HG02981 (cell line): ENCODE results near the gene CPNE7.
"Not testable (repeated sequence)": the region's sequence is repeated elsewhere in the genome, so short reads cannot be mapped to it uniquely, and the experiment has no call there.

Experiments
- ATAC-seq: cut with Tn5 transposase; IDR thresholded peaks from one replicate; pipeline ENCODE4 v1.9.1; 2021; ENCODE audit warnings: mild to moderate bottlenecking, moderate library complexity; ENCODE audit not compliant: unreplicated experiment

CPNE7 gene

DNA sequence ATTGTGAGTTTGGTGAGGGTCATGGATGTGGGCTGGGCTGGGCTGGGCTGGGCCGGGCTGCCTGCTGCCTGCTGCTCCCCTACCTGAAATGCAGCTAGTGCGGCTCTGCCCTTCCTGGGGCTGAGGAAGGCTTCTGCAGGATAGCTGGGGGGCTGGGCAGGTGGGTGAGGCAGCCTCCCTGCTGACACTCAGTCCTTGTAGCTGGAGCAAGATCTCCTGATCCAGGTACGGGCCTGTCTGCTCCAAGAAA, 10.4 kb upstream of the CPNE7 start:
- ATAC-seq, result no peak

DNA sequence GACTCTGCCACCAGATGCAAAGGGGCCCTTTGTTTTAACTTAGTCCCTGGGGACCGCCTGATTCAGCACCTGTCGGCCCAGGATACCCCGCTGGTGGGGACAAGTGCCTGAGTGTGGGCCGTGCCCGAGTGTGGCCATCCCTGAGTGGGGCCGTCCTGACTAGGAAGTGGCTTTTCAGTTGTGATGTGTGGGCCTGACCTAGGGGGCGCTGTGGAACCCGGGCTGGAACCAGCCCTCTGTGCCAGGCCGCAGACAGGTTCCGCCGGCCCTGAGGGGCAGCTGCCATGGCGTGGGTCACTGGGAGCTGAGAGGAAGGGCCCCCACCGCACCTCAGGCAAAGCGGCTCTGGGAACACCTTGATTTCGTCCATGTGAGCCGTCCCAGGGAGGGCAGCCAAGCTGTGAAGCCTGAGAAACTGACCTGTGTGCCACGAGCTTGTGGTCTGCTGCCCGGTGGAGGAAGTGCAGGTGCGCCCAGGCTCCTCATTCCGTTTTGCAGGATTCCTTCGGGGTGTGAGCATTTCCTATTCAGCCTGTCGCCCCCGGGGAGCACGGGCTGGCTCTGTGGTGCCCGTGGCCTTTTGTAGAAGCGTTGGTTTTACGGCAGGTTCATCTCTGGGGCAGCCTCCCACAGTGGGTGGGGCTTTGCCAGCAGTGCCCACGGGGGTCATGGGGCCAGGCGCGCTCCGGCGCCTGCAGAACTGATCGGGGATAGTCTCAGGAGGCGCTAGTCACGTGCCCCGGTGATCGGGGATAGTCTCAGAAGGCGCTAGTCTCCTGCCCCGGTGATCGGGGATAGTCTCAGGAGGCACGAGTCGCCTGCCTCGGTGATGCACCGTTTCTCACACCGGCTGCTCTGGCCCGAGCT, 9.8 kb upstream of the CPNE7 start:
- ATAC-seq, result no peak

DNA sequence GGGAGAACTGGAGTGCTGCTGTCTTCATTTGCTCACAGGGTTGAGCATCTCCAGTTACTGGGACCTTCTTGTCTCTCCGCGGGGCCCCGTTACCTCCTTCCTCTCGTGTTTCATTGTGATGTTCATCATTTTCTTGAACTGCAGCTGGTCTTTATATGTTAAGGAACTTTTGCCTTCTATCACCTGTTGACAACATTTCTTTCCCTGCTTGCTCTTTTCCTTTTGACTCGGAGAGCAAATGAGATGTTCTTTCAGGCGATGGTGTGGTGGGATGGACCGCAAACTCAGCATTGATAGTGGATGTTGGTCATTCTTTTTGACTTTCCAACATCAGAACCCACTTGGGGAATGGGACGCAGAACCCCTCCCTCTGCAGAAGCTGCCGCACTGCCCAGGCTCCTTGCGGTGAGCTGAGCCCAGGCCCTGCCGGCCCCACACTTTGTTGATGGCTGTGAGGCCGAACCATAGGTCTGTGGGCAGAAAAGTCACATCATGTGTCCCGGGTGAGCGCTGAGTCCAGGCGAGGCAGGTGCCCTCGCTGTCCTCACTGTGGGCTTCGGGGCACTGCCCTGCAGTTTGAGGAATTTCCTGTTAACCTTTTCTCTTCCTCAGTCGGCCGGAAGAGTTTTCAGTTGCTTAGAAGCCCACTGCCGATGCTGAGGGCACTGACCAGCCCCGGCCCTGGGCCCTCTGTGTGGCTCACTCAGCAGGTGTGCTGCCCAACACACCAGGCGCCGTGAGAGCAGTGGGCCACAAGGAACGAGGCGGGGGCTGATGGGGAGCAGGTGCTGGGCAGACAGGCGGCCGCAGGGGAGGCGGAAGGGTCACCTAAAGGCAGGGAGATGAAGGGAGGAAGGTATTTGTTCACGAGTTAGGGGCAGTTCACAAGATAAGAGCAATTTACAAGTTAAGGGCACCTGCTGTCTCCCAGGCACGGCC, 7.6 kb upstream of the CPNE7 start:
- no peak for ATAC-seq

DNA sequence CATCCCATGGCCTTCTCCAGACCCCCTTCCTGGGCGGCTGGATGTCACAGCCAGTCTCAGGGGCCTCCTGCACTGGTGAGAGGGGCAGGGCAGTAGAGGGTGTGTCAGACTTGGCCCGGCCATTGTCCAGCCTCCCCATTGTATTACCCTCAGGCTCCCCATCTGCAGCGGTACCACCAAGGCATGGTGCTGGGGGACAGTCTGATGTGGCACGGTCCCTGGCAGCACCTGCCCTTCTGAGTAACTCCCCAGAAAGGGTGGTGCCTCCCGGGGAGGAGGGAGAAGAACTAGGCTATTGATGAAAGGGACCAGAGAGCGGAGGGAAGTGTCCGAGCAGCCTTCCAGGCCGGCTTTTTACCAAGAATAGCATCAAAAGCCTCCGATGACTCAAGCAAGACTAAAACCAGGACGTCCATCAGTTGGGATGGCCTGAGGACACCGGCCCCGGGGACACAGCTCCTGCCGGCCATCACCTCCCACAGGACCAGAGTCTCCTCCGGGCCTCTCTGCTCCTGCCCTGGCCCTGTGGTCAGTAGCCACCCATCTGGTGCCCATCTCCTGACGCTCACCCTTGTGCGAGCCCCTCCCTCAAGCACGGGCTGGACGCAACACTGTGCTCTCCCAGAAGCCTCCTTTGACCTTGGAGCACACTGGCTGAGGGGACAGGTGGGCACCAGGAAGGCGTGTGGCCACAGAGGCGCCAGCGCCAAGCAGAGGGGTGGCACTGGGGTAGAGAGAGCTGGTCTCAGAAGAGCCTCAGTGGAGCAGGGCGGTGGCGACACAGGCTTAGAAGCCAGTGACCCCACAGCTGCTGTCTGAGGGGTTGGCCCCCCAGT, 5.8 kb upstream of the CPNE7 start:
- no peak for ATAC-seq

DNA sequence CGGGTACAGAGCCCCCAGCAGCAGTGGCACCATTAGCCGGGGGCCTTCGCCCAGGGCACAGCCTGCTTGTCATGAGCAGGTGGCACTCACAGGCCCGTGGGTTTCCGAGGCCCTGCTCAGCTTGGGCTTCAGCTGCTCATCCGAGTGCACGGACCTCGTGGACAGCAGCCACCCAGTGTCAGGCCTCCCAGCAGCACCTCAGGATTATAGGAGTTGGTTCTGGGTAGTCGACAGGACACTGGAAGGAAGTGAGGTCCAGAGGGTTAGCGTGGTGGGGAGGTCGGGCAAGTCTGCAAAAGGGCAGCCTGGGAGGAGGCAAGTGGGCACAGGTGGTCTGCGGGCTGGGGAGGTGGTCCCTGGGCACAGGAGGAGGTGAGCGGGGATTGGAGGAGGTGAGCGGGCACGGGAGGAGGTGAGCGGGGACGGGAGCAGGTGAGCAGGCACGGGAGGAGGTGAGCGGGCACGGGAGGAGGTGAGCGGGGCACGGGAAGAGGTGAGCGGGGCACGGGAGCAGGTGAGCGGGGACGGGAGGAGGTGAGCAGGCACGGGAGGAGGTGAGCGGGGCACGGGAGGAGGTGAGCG, 5.1 kb upstream of the CPNE7 start:
- no peak for ATAC-seq

DNA sequence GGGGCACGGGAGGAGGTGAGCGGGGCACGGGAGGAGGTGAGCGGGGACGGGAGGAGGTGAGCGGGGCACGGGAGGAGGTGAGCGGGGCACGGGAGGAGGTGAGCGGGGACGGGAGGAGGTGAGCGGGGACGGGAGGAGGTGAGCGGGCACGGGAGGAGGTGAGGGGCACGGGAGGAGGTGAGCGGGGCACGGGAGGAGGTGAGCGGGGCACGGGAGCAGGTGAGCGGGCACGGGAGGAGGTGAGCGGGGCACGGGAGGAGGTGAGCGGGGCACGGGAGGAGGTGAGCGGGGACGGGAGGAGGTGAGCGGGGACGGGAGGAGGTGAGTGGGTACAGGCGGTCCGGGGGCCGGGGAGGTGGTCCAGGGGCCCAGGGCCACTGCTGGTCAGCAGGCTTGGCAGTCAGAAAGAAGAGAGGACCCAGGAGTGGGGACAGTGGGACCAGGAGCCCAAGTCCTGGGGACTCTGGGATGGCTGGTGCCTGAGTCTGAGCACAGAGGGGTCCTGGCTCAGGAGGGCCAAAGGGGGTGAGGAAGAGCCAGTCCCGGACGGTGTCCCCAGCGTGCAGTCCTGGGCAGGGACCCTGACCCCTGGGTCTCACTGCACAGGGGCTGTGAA, 4.5 kb upstream of the CPNE7 start:
- ATAC-seq, result not testable (repeated sequence)

DNA sequence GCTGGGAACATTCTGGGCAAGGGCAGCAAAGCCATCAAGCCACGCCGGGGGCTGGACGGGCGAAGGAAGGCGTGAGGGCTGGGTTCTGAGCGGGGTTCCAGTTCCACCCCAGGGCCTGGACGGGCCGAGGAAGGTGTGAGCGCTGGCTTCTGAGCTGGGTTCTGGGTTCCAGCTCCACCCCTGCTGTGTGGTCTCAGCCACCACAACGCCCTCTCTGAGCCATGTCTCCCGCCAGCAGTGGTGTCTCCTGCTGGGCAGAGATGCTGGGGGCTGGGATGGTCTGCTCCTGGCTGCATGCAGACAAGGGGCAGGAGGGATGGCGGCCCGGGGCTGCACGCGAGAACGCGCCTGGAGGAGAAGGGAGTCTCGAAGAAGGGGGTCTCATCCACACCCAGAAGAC, 3.9 kb upstream of the CPNE7 start:
- no peak for ATAC-seq

DNA sequence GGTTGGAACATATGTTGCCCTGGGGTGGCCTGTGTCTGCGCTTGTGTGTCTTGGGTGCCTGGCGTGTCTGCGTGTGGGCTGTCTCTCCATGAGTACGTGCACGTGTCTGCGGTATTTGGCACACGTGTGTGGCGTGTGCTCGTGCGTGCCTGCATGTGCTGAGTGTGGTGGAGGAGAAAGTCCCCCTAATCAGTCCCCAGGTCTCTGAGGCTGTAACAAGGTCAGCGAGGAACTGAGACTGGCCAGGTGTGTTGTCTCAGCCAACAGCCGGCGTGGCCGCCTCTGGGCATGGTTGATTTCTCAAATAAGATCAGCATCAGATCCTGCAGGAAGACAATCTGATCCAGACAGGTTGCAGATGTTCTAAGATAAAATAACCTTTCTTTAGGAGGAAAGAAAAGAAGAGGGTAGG, 3.5 kb upstream of the CPNE7 start:
- ATAC-seq, result no peak

DNA sequence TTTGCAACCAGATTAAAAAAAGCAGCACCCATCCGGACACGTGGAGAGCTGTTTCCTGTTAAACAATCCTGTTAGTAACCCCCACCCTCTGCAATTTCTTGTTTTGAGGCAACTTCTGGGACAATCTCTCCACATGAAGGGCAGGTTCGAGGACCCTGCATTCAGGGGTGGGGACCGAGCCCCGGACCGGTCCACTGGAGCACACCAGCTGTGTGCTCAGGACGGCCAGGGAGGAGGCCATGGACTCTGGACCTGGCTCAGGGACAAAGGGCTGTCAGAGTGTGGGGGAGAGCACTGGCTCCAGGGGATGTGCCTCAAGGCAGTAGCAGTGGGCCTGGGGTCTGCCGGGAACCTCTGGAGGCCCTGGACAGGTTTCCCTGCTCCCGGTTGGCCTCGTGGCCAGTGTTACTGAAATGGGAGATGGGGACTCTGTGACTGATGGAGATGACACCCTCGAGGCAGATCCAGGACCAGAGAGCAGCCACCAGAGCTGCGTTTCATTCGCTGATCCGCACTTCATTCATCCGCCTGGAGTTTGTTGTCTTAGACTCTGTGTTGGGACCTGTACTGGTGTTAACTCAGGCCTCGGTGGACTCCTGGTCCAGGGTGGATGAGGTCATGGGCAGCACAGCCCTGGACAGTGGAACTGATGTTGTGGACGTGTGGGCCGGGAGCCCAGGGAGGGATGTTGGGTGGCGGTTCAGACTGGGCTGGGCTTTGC, 2.9 kb upstream of the CPNE7 start:
- no peak for ATAC-seq

DNA sequence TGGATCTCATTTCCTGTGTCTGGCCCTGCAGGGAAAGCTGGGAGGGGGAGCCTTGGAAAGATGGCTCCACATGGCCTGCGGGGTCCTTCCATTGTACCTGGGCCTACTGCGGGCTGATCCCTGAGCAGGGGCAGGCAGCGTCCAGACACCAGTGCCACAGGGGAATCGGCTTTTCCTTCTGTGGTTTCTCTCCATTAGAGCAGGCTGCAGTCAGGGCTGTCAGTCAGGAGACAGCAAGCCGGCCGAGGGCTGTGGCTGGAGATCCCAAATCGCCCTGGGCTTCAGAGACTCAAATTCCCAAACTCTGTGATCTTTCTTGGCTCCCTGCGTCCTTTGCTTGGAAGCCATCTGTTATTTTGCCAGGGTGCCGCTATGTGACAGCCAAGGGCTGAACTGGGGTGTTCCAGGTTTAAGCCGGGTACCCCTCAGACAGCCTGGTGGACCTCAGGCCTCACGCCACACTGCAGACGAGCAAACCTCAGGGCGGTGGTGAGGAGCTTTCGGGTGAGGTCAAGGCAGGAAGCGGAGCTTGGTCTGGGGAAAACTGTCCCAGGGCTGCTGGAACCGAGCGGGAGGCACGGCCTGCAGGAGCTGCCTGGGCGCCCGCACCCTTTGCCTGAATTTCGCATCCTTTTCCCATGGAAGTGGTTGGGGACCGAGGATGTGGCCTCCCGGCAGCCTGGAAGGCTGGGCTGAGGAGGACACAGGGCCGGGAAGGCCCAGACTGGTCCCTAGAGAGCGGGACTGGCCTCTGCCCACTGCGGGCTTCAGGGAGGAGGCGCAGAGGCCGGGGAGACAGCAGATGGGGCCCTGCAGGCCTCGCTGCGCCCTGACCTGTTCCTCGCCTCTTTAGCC, 1.5 kb upstream of the CPNE7 start:
- ATAC-seq, result no peak

DNA sequence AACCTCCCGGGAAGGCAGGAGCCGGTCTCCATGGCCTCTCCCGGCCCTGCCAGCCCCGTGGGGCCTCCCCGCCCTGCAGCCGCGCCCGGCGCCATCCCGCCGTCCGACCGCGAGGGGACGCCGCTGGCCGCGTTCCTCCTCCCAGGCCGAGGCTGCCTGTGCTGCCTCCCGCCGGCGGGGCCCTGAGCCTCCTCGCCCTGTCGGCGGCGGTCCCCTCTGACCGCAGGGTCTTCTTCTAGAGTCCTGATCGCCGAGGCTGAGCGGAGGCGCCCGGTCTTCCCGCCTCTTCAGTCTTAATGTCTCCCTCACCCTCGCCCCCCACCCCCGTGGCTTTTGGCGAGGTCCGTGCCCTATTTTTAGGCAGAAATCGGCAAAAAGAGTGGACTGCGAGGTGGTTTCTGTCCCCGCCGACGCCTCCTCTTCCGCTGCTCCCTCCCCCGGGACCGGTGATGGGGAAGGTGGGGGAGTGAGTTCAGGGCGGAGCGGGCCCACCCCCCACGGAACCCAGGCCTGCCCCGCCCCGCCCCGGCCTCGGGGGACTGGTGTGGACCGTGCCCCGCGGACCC, 794 bp upstream of the CPNE7 start:
- ATAC-seq, result no peak

DNA sequence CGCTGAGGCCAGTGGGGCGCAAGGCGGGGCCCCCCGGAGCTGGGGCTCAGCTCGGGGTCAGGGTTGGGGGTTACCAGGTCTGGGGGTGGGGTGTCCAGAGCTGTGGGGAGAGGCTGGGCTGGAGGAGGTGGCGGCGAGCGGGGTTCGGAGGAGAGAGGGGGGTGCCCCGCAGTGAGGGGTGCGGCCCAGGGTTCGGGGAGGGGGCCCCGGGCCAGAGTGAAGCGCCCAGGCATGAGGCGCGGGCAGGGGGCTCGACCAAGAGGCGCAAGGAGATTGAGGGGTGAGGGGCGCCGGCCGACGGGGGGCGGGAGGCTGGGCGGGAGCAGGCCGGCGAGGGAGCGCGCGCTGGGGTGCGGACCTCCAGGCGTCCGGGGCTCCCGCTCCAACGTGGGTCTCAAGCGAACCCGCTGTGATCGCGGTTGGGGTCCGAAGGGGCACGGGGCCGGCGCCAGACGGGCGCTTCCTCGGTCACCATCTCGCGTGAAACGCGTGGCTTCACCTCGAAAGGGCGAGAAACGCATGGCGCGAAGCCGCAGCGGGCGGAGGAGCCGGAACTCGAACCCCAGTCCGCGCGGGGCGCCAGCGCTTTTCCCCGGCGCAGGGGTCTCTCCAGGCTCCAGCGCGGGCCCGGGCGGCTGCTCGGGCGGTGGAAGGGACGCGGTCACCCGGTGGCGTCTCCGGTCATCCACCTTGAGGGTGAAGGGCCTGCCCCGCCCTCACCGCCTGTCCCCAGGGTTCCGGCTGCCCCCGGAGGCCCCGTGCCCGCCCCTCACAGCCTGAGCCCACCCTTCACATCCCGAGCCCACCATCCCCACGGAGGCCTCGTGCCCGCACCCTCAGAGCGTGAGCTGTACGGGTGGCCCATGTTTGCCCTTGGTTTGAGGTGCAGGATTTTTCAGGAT, 846 bp downstream of the CPNE7 start:
- no peak for ATAC-seq

DNA sequence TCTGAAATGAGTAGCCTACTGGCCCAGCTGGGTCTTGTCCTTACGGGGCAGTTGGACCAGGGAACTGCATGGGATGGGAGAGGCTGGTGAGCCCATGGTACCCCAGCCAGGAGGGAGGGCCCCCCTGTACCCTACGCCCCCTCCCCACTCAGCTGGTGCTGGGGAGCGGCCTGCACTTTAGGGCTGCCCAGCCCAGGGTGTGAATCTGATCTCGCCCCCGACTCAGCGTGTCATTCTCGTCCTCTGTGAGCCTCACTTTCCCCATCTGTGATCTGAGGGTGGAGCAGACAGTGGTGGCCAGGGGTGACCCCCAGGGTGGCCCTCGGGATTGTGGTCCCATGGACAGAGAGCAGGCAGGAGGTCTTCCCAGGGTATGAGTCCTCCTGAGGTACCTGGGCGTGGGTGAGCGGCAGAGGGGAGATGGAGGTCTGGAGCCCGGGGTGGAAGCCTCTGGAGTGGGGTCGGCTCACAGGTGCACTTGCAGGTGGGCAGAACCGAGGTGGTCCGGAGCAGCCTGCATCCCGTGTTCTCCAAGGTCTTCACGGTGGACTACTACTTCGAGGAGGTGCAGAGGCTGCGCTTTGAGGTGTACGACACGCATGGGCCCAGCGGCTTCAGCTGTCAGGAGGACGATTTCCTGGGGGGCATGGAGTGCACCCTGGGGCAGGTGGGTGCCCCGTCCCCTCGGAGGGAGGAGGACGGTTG, 1.6 kb downstream of the CPNE7 start:
- ATAC-seq, result no peak

DNA sequence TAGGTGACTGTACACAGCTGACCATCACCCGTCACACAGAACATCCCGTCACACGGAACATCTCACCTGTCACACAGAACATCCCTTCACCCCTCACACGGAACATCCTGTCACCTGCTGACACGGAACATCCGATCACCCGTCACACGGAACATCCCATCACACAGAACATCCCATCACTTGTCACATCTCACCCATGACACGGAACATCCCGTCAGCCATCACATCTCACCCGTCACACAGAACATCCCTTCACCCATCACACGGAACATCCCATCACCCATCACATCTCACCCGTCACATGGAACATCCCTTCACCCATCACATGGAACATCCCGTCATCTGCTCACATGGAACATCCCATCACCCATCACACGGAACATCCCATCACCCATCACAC, 3.8 kb downstream of the CPNE7 start:
- ATAC-seq, result no peak

DNA sequence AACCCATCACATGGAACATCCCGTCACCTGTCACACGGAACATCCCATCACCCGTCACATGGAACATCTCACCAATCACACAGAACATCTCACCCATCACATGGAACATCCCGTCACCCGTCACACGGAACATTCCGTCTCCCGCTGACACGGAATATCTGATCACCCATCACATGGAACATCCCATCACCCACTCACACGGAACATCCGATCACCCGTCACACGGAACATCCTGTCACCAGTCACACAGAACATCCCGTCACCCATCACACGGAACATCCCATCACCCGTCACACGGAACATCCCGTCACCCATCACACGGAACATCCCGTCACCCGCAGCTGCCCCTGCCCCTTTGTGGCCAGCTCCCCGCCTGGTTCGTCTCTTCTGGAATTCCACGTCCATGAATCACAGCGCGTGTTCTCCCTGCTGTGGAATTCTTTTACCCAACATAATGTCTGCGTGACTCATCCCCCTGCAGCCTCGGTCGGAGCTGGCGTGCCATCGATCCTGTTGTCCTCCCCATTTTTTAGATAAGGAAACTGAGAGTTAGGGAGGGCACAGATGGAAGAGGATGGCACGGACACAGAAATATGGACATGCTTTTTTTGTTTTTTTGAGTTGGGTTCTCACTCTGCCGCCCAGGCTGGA, 5.6 kb downstream of the CPNE7 start:
- no peak for ATAC-seq

DNA sequence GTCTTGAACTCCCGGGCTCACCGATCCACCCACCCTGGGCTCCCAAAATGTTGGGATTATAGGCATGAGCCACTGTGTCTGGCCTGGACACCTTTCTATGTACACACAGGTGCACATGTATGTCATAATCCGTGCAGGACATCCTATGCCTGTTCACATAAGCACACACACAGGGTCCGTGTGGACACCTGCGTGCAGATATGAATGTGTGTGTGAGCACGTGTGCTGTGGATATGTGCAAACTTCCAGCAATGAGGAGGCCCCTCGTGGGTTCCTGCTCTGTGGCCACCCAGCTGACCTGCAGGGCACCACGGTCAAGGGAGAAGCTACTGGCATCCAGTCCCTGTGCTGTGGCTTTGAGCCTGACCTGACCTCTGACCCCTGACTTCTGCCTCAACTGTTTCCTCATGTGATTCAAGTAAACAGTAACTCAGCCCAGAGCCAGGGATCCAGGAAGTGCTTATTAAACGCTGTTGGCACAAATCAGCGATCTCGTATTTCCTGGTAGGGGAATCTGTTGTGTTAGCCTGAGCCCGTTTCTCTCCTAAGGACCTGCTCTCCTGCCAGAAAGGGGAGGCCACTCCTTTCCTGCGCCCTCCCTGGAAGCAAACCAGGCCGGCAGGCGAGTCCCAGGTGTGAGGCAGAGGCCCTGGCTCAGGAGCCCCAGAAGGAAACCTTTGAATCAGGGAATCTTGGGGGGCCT, 6.5 kb downstream of the CPNE7 start:
- no peak for ATAC-seq
